Left ventricle myocardium inferior (tissue), 1 donor: ENCODE data around the gene CEACAM19. TPM values are rescaled to one million over a fixed set of nuclear protein-coding genes. Genes with fewer than 3 reads are reported as not detected.

Source experiments
- DNase-seq: peaks from one replicate; pipeline ENCODE4 v3.0.0-alpha.2; 2020
- H3K27ac ChIP-seq: fragments of 200-600 bp; replicated peaks from 2 replicates; pipeline ENCODE4 v1.8.0; 2021
- H3K27me3 ChIP-seq: fragments of 200-600 bp; 2 replicates; pipeline ENCODE4 v1.8.0; 2021; ENCODE audit warnings: low read depth
- H3K36me3 ChIP-seq: fragments of 200-600 bp; 2 replicates; pipeline ENCODE4 v1.8.0; 2021
- H3K4me1 ChIP-seq: fragments of 200-600 bp; 2 replicates; pipeline ENCODE4 v1.8.0; 2021
- H3K4me3 ChIP-seq: fragments of 200-600 bp; 2 replicates; pipeline ENCODE4 v1.8.0; 2021; ENCODE audit warnings: mild to moderate bottlenecking, moderate library complexity
- H3K9me3 ChIP-seq: fragments of 200-600 bp; replicated peaks from 2 replicates; pipeline ENCODE4 v1.8.0; 2021
- CTCF ChIP-seq: fragments of 200-600 bp; IDR thresholded peaks from 2 replicates; pipeline ENCODE4 v1.8.0; 2021; ENCODE audit warnings: antibody characterized with exemption, mild to moderate bottlenecking, borderline replicate concordance
- intact Hi-C: fragments of 100-400 bp; cut with micrococcal nuclease; formaldehyde crosslinking; loops from one replicate; pipeline ENCODE4 v1.11.0; 2022
- total RNA-seq: library from RNA; stranded (reverse); fragmentation: NEBNext Ultra II Directional; extraction: Animal tissue kit (Norgen Biotek cat#: 25700); gene quantifications from one replicate; pipeline ENCODE4 v1.2.1, GENCODE V29; 2021
- donor health status: DM: no; HTN: yes; CAD: no; lungs with severe emphysema.

Gene CEACAM19
- total RNA-seq, 1 donor from 2014 or later, result 2.2 TPM

- intact Hi-C loops, result loop anchor here (5.0 kb wide), 1 partner anchor 50 kb away; no protein-coding TSS in a partner anchor
- peak overlapping the region; percentile 69 for H3K27ac ChIP-seq
- peaks cover 59% of the 10 kb centered on the region for H3K4me1 ChIP-seq
These were observed 51.1 kb downstream of the CEACAM19 start for GRCh38 chr19:44722131-44723121.

GRCh38 chr19:44723299-44723951 is 52.1 kb downstream of the CEACAM19 start:
- Histone ChIP-seq H3K9me3 (no peaks in the 10 kb centered on the region), H3K4me1 (peaks cover 50% of the 10 kb centered on the region), H3K4me3 (no peak overlapping the region), H3K27me3 (no peaks in the 10 kb centered on the region), H3K27ac (peak overlapping the region; percentile 69), H3K36me3 (no peaks in the 10 kb centered on the region)
- no peak for DNase-seq
- intact Hi-C loops, result loop anchor here (5.0 kb wide), 1 partner anchor 49 kb away; no protein-coding TSS in a partner anchor
- TF ChIP-seq CTCF, result no peak

More at GRCh38 chr19:44722131-44723121, 51.1 kb downstream of the CEACAM19 start:
- Histone ChIP-seq H3K27me3 (no peaks in the 10 kb centered on the region), H3K9me3 (no peaks in the 10 kb centered on the region), H3K36me3 (no peaks in the 10 kb centered on the region), H3K4me3 (no peak overlapping the region)
- no peak for TF ChIP-seq CTCF
- DNase-seq, result no peak

GRCh38 chr19:44723952-44724319 is 52.7 kb downstream of the CEACAM19 start:
- Histone ChIP-seq H3K9me3 (no peaks in the 10 kb centered on the region), H3K4me1 (peaks cover 45% of the 10 kb centered on the region), H3K27ac (peak overlapping the region; percentile 69), H3K36me3 (no peaks in the 10 kb centered on the region), H3K27me3 (no peaks in the 10 kb centered on the region), H3K4me3 (no peak overlapping the region)
- peak; percentile 76 for DNase-seq
- intact Hi-C loops, result loop anchor here (5.0 kb wide), 1 partner anchor 48 kb away; no protein-coding TSS in a partner anchor
- TF ChIP-seq CTCF, result peak; percentile 100

GRCh38 chr19:44725251-44725650 is 54.0 kb downstream of the CEACAM19 start:
- no peak for DNase-seq
- TF ChIP-seq CTCF, result no peak
- H3K27me3 ChIP-seq, result no peaks in the 10 kb centered on the region
- peak overlapping the region; percentile 37 for H3K4me3 ChIP-seq
- intact Hi-C loops, result no loop called here
- H3K9me3 ChIP-seq, result no peaks in the 10 kb centered on the region
- peak overlapping the region; percentile 69 for H3K27ac ChIP-seq
- H3K4me1 ChIP-seq, result peaks cover 39% of the 10 kb centered on the region
- no peaks in the 10 kb centered on the region for H3K36me3 ChIP-seq

GRCh38 chr19:44725684-44726083 is 54.4 kb downstream of the CEACAM19 start:
- Histone ChIP-seq H3K9me3 (no peaks in the 10 kb centered on the region), H3K4me1 (peaks cover 39% of the 10 kb centered on the region), H3K27me3 (no peaks in the 10 kb centered on the region), H3K27ac (peak overlapping the region; percentile 69), H3K4me3 (peak overlapping the region; percentile 37), H3K36me3 (no peaks in the 10 kb centered on the region)
- intact Hi-C loops, result no loop called here
- no peak for DNase-seq
- TF ChIP-seq CTCF, result no peak
